Stimulated activated CD4-positive, alpha-beta T cell treated with anti-CD3 and anti-CD28 coated beads, Interleukin-1b, Interleukin-23, amount 100 ng/mL, for 24 hours (primary cell): ENCODE measurements around the gene GJD3.
"Not testable (repeated sequence)": the region's sequence is repeated elsewhere in the genome, so short reads cannot be mapped to it uniquely, and the experiment has no call there.

Source experiments
- DNase-seq, 4 experiments: peaks; one replicate each; pipeline ENCODE4 v3.0.0-alpha.2; 2020; ENCODE audit warnings: low read depth in 4 of 4, low spot score in 1 of 4

The GJD3 gene

GRCh38 chr17:40369923-40370322, 5.4 kb upstream of the GJD3 start:
- no peak for DNase-seq

- DNase-seq: not testable (repeated sequence)
Observed at GRCh38 chr17:40367728-40368127, 3.2 kb upstream of the GJD3 start.

GRCh38 chr17:40366861-40367518, 2.5 kb upstream of the GJD3 start:
- no peak for DNase-seq

GRCh38 chr17:40366076-40366860, 1.7 kb upstream of the GJD3 start:
- no peak for DNase-seq

GRCh38 chr17:40364906-40365305, 369 bp upstream of the GJD3 start:
- DNase-seq: no peak

- peak in 2 of 4 experiments; percentile 19 to 22 for DNase-seq
Observed at GRCh38 chr17:40363111-40363827, 1.3 kb downstream of the GJD3 start.

GRCh38 chr17:40362696-40363110, 1.8 kb downstream of the GJD3 start:
- DNase-seq: peak; percentile 56 to 86 (median 72)

GRCh38 chr17:40361925-40362695, 2.4 kb downstream of the GJD3 start:
- no peak for DNase-seq

- DNase-seq: no peak
Observed at GRCh38 chr17:40361063-40361924, 3.2 kb downstream of the GJD3 start.

- DNase-seq: no peak
Observed at GRCh38 chr17:40360091-40360490, 4.4 kb downstream of the GJD3 start.

GRCh38 chr17:40358323-40359038, 6.1 kb downstream of the GJD3 start:
- peak; percentile 77 to 89 (median 83) for DNase-seq

- DNase-seq: no peak
Observed at GRCh38 chr17:40356990-40357881, 7.3 kb downstream of the GJD3 start.

GRCh38 chr17:40355804-40356758, 8.5 kb downstream of the GJD3 start:
- no peak for DNase-seq

GRCh38 chr17:40355123-40355803, 9.3 kb downstream of the GJD3 start:
- DNase-seq: peak; percentile 52 to 74 (median 66)

GRCh38 chr17:40354221-40355122, 10.1 kb downstream of the GJD3 start:
- DNase-seq: no peak
